ENCODE measurements around the gene UPK2.

Gene UPK2

GRCh38 chr11:118918128-118918685 is 37.9 kb upstream of the UPK2 start:
- peak; percentile 45 for DNase-seq

GRCh38 chr11:118918686-118919280 is 37.3 kb upstream of the UPK2 start:
- peak; percentile 55 for DNase-seq

- no peak for DNase-seq
These were observed 34.8 kb upstream of the UPK2 start for GRCh38 chr11:118921121-118921928.

GRCh38 chr11:118921929-118922744 is 34.0 kb upstream of the UPK2 start:
- no peak for DNase-seq

GRCh38 chr11:118922745-118923627 is 33.1 kb upstream of the UPK2 start:
- DNase-seq: no peak

GRCh38 chr11:118923721-118924587 is 32.1 kb upstream of the UPK2 start:
- DNase-seq: no peak

- peak; percentile 54 for DNase-seq
These were observed 31.2 kb upstream of the UPK2 start for GRCh38 chr11:118924591-118925585.

GRCh38 chr11:118927554-118928100 is 28.5 kb upstream of the UPK2 start:
- DNase-seq: no peak

GRCh38 chr11:118928101-118928869 is 27.8 kb upstream of the UPK2 start:
- DNase-seq: peak; percentile 96

- DNase-seq: peak; percentile 87
These were observed 27.1 kb upstream of the UPK2 start for GRCh38 chr11:118928870-118929500.

- peak; percentile 91 for DNase-seq
These were observed 26.5 kb upstream of the UPK2 start for GRCh38 chr11:118929501-118930093.

- DNase-seq: peak; percentile 98
These were observed 25.9 kb upstream of the UPK2 start for GRCh38 chr11:118930094-118930712.

- DNase-seq: no peak
These were observed 24.5 kb upstream of the UPK2 start for GRCh38 chr11:118931571-118931970.

- no peak for DNase-seq
These were observed 22.6 kb upstream of the UPK2 start for GRCh38 chr11:118933486-118933885.

GRCh38 chr11:118935376-118935775 is 20.7 kb upstream of the UPK2 start:
- DNase-seq: no peak

GRCh38 chr11:118938491-118939403 is 17.4 kb upstream of the UPK2 start:
- no peak for DNase-seq

Data from NCI-H1105 treated with DMSO at 0.1 percent for 48 hours (cell line).